ENCODE data around the gene OSM. TPM values are rescaled to one million over a fixed set of nuclear protein-coding genes. Genes with fewer than 3 reads are reported as not detected.

OSM gene
- total and polyA plus RNA-seq, 8 donors = 0.17 to 6.3 (median 0.58) TPM

GRCh38 chr22:30304495-30305244, 38.0 kb upstream of the OSM start:
- no peaks in the 10 kb centered on the region for H3K27me3 ChIP-seq
- intact Hi-C loops (cut with DNase I) = no loop called here
- no peak for TF ChIP-seq CTCF (IDR thresholded peaks at IDR 0.05)
- H3K4me3 ChIP-seq = no peak overlapping the region
- ATAC-seq (peak; percentile 66), DNase-seq (peak in 1 of 4 donors; percentile 54)
- peaks cover 60 to 100% of the 10 kb centered on the region in 2 donors for H3K4me1 ChIP-seq
- H3K27ac ChIP-seq = peak overlapping the region; percentile 85 to 88
- H3K9me3 ChIP-seq = no peaks in the 10 kb centered on the region
- H3K36me3 ChIP-seq = peaks cover 0 to 15% of the 10 kb centered on the region in 2 donors

GRCh38 chr22:30302810-30303138, 36.1 kb upstream of the OSM start:
- no peaks in the 10 kb centered on the region for H3K9me3 ChIP-seq
- peaks cover 66 to 89% of the 10 kb centered on the region in 2 donors for H3K4me1 ChIP-seq
- peak overlapping the region; percentile 85 to 88 for H3K27ac ChIP-seq
- H3K36me3 ChIP-seq = peaks cover 0 to 34% of the 10 kb centered on the region in 2 donors
- H3K4me3 ChIP-seq = no peak overlapping the region
- intact Hi-C loops (cut with DNase I) = no loop called here
- no peaks in the 10 kb centered on the region for H3K27me3 ChIP-seq
- TF ChIP-seq CTCF (IDR thresholded peaks at IDR 0.05) = no peak
- DNase-seq (no peak), ATAC-seq (no peak)

- peak; percentile 51 for ATAC-seq
- Histone ChIP-seq H3K27me3 (no peaks in the 10 kb centered on the region), H3K36me3 (peaks cover 0 to 40% of the 10 kb centered on the region in 2 donors), H3K4me1 (peaks cover 72 to 89% of the 10 kb centered on the region in 2 donors), H3K27ac (peak overlapping the region; percentile 85 to 88), H3K9me3 (no peaks in the 10 kb centered on the region), H3K4me3 (no peak overlapping the region)
- no peak for TF ChIP-seq CTCF (IDR thresholded peaks at IDR 0.05)
- intact Hi-C loops (cut with DNase I) = no loop called here
- peak in 2 of 4 donors; percentile 74 to 84 for DNase-seq
These were observed 35.6 kb upstream of the OSM start for GRCh38 chr22:30301995-30302809.

GRCh38 chr22:30299322-30299721, 32.7 kb upstream of the OSM start:
- H3K27ac ChIP-seq = peak overlapping the region in 1 of 2 donors; percentile 45
- ATAC-seq (no peak), DNase-seq (peak in 1 of 4 donors; percentile 63)
- peaks cover 0 to 68% of the 10 kb centered on the region in 2 donors for H3K36me3 ChIP-seq
- no peaks in the 10 kb centered on the region for H3K27me3 ChIP-seq
- intact Hi-C loops (cut with DNase I) = no loop called here
- H3K9me3 ChIP-seq = no peaks in the 10 kb centered on the region
- H3K4me1 ChIP-seq = peaks cover 47 to 65% of the 10 kb centered on the region in 2 donors
- TF ChIP-seq CTCF (IDR thresholded peaks at IDR 0.05) = no peak
- no peak overlapping the region for H3K4me3 ChIP-seq

Measured in left lung (tissue), 10 donors.